HUES6 (cell line): ENCODE data around the gene CASR.

ENCODE experiments used
- H3K27ac ChIP-seq: 2 replicates; pipeline ENCODE4 v1.7.0; 2013; ENCODE audit warnings: low read depth, mild to moderate bottlenecking, low read length, inconsistent platforms
- H3K27me3 ChIP-seq: 2 replicates; pipeline ENCODE4 v1.6.1; 2013; ENCODE audit warnings: low read length; ENCODE audit not compliant: control insufficient read depth, insufficient read depth
- H3K36me3 ChIP-seq: 2 replicates; pipeline ENCODE4 v1.6.1; 2013; ENCODE audit warnings: low read length; ENCODE audit not compliant: control insufficient read depth, insufficient read depth
- H3K4me1 ChIP-seq: 2 replicates; pipeline ENCODE4 v1.6.1; 2013; ENCODE audit warnings: low read length; ENCODE audit not compliant: control insufficient read depth, insufficient read depth
- H3K4me3 ChIP-seq: 2 replicates; pipeline ENCODE4 v1.5.1; 2013; ENCODE audit warnings: low read depth, low read length
- H3K9ac ChIP-seq: one replicate; pipeline ENCODE4 v1.6.1; 2013; ENCODE audit warnings: mild to moderate bottlenecking, low read length
- H3K9me3 ChIP-seq: 2 replicates; pipeline ENCODE4 v1.6.1; 2013; ENCODE audit warnings: low read depth, low read length; ENCODE audit not compliant: control insufficient read depth, insufficient read depth

Gene CASR

DNA sequence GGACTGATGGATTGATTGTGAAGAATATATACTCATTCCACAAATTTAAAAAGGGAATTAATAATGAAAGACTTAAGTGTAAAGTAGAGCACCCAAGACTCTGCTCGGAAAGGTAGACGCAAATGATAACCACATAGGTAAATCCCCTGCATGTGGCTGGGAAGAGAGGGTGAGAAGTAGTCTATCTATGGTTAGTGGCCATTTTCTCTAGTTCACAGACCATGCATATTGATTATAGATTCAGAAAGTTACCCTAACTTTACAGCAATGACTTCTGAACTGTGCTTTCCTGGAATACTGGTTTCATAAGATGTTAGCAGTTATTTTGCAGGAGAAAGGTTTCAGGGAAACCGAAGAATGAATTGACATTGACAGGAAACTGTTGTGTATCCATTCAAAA, 51.7 kb downstream of the CASR start:
- H3K4me1 ChIP-seq, result no peaks in the 10 kb centered on the region
- H3K36me3 ChIP-seq, result no peaks in the 10 kb centered on the region
- no peak overlapping the region for H3K9ac ChIP-seq
- H3K27ac ChIP-seq, result no peak overlapping the region
- no peaks in the 10 kb centered on the region for H3K27me3 ChIP-seq
- no peak overlapping the region for H3K4me3 ChIP-seq
- no peaks in the 10 kb centered on the region for H3K9me3 ChIP-seq

DNA sequence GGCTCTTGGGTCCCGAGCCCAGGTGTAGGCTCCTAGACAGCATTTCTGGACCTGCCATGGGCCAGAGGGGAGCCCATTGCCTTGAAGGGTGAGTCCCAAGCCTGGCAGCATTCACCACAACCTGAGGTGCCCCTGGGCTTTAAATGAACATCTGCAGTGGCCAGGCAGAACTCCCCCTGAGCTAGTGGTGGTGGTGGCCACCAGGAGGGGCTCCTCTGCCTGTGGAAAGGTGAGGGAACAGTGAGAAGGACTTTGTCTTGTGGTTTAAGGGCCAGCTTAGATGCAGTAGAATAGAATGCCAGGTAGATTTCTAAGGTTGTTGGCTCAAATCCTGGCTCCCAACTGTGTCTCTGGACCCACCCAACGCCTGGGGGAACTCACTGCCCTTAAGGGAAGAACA, 55.6 kb downstream of the CASR start:
- no peaks in the 10 kb centered on the region for H3K27me3 ChIP-seq
- H3K9ac ChIP-seq, result no peak overlapping the region
- H3K9me3 ChIP-seq, result no peaks in the 10 kb centered on the region
- no peak overlapping the region for H3K4me3 ChIP-seq
- no peaks in the 10 kb centered on the region for H3K36me3 ChIP-seq
- no peaks in the 10 kb centered on the region for H3K4me1 ChIP-seq
- no peak overlapping the region for H3K27ac ChIP-seq

GRCh38 chr3:122245513-122246174, 62.2 kb downstream of the CASR start:
- H3K9me3 ChIP-seq, result no peaks in the 10 kb centered on the region
- H3K4me3 ChIP-seq, result no peak overlapping the region
- H3K4me1 ChIP-seq, result no peaks in the 10 kb centered on the region
- H3K36me3 ChIP-seq, result no peaks in the 10 kb centered on the region
- 0 out of 2 replicates have a peak, but pooled peaks cover 3% of the 10 kb centered on the region for H3K27me3 ChIP-seq
- no peak overlapping the region for H3K9ac ChIP-seq
- H3K27ac ChIP-seq, result no peak overlapping the region

DNA sequence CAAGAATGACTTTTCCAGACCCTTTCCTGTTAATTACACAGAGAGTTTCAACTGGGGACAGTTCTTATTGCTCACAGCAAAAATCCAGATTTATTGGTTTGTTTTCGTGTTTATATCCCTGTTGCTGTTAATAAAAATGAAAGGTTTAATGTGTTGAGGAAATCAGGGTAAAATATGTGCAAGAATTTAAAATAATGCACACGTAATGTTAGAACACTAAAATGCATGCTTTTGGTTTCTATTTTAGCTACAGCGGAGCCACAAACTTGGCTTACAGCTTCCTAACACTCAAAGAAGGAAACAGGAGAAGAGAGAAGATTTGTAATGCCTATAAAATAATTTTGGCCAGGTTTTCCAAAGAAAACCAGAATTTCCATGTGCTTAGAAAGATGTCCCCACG, 62.7 kb downstream of the CASR start:
- H3K27me3 ChIP-seq, result 0 out of 2 replicates have a peak, but pooled peaks cover 3% of the 10 kb centered on the region
- no peaks in the 10 kb centered on the region for H3K36me3 ChIP-seq
- H3K27ac ChIP-seq, result no peak overlapping the region
- no peak overlapping the region for H3K4me3 ChIP-seq
- no peaks in the 10 kb centered on the region for H3K9me3 ChIP-seq
- no peaks in the 10 kb centered on the region for H3K4me1 ChIP-seq
- H3K9ac ChIP-seq, result no peak overlapping the region

- Histone ChIP-seq H3K9ac (no peak overlapping the region), H3K9me3 (no peaks in the 10 kb centered on the region), H3K27me3 (0 out of 2 replicates have a peak, but pooled peaks cover 3% of the 10 kb centered on the region), H3K27ac (no peak overlapping the region), H3K4me1 (no peaks in the 10 kb centered on the region), H3K36me3 (no peaks in the 10 kb centered on the region), H3K4me3 (no peak overlapping the region)
Observed at GRCh38 chr3:122247087-122247824, 63.8 kb downstream of the CASR start.

DNA sequence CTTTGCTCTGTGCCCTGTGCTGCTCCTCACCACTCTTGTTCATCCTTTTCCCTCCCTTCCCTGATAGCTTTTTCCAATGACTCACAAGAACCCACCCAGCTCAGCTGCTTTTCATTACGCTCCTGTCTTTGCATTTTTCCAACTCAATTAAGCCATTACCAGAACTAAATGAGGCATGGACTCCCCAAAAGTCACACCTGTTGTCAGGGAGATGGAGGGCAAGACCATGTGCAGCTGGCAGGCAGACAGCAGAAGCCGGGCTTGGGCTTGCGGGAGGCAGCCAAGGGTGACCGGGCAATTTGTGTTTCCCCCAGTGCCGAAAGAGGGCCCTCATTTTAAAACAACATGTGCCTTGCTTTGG, 64.3 kb downstream of the CASR start:
- no peaks in the 10 kb centered on the region for H3K4me1 ChIP-seq
- H3K9me3 ChIP-seq, result no peaks in the 10 kb centered on the region
- no peak overlapping the region for H3K4me3 ChIP-seq
- 0 out of 2 replicates have a peak, but pooled peaks cover 3% of the 10 kb centered on the region for H3K27me3 ChIP-seq
- no peak overlapping the region for H3K9ac ChIP-seq
- H3K36me3 ChIP-seq, result no peaks in the 10 kb centered on the region
- H3K27ac ChIP-seq, result no peak overlapping the region

GRCh38 chr3:122251428-122251827, 68.0 kb downstream of the CASR start:
- no peak overlapping the region for H3K27ac ChIP-seq
- H3K36me3 ChIP-seq, result no peaks in the 10 kb centered on the region
- H3K27me3 ChIP-seq, result 0 out of 2 replicates have a peak, but pooled peaks cover 3% of the 10 kb centered on the region
- H3K4me1 ChIP-seq, result no peaks in the 10 kb centered on the region
- H3K4me3 ChIP-seq, result no peak overlapping the region
- no peaks in the 10 kb centered on the region for H3K9me3 ChIP-seq
- H3K9ac ChIP-seq, result no peak overlapping the region

DNA sequence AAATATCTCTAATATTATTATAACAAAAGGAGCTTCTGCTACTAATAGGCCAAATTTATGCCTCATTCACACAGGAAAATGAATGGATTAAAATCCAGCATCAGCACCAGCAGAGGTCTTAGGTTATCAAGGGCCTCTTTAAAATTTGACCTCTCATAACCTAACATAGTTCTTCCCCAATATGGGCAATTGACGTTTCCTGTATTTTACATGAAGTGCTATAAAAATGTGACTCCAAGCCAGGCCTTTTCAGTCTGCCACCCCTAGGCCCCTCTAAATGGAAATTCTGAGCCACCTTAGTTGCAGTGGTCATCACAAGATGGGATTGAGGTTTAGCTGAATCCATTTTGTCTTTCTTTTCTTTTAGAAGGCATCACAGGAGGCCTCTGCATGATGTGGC, 70.1 kb downstream of the CASR start:
- Histone ChIP-seq H3K4me3 (no peak overlapping the region), H3K4me1 (no peaks in the 10 kb centered on the region), H3K9ac (no peak overlapping the region), H3K36me3 (no peaks in the 10 kb centered on the region), H3K9me3 (no peaks in the 10 kb centered on the region), H3K27ac (no peak overlapping the region), H3K27me3 (0 out of 2 replicates have a peak, but pooled peaks cover 3% of the 10 kb centered on the region)

DNA sequence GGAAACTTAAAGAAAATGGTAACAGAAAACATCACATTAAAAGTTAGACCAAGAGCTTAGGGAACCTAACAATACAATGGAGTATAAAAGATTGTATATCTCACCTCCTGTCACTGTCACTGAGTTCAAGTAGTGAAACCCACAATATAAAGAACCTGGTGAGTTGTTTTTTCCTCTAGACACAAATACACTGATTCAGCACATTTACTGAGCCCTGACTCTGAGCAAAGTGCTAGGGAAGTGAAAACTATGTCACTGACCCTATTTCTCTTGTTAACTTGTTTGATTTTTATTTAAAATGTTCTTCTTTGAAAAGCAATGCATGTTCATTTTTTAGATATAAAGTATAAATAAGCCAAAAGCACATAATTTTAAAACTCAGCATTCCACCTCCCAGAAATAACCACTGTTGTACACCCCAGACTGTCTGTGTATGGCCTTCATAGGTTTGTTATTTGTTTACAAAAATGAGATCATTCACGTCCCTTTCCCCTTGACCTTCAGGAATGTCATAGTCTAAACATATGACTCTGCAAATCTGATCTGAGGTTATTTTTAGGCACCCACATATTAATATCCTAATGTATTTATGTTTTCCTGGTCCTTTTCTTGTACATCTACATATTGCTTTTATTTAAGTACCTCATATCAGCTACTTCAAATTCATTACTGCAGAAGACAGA, 72.4 kb downstream of the CASR start:
- Histone ChIP-seq H3K36me3 (no peaks in the 10 kb centered on the region), H3K4me3 (no peak overlapping the region), H3K4me1 (no peaks in the 10 kb centered on the region), H3K9me3 (no peaks in the 10 kb centered on the region), H3K27ac (no peak overlapping the region), H3K27me3 (no peaks in the 10 kb centered on the region), H3K9ac (no peak overlapping the region)

GRCh38 chr3:122257644-122258364, 74.3 kb downstream of the CASR start:
- Histone ChIP-seq H3K4me3 (no peak overlapping the region), H3K27ac (no peak overlapping the region), H3K9ac (no peak overlapping the region), H3K36me3 (no peaks in the 10 kb centered on the region), H3K9me3 (no peaks in the 10 kb centered on the region), H3K4me1 (0 out of 2 replicates have a peak, but pooled peaks cover under 1% of the 10 kb centered on the region), H3K27me3 (no peaks in the 10 kb centered on the region)
